Left ventricle myocardium superior (tissue), 1 donor: ENCODE results near the gene ITGA4. TPM values are rescaled to one million over a fixed set of nuclear protein-coding genes. Genes with fewer than 3 reads are reported as not detected.

ENCODE experiments used
- ATAC-seq: fragments of 200-7000 bp; cut with Tn5 transposase; one replicate; pipeline ENCODE4 v1.9.1; 2020; ENCODE audit warnings: mild to moderate bottlenecking, moderate library complexity
- DNase-seq: peaks from one replicate; pipeline ENCODE4 v3.0.0-alpha.2; 2020
- intact Hi-C: fragments of 100-400 bp; cut with micrococcal nuclease; formaldehyde crosslinking; loops from one replicate; pipeline ENCODE4 v1.11.0; 2022
- total RNA-seq: library from RNA; stranded (reverse); fragmentation: NEBNext Ultra II Directional; extraction: Animal tissue kit (Norgen Biotek cat#: 25700); gene quantifications from one replicate; pipeline ENCODE4 v1.2.1, GENCODE V29; 2021
- donor health status: DM: no; HTN: yes; CAD: no; lungs with severe emphysema.

The ITGA4 gene
- total RNA-seq, 1 donor from 2014 or later = 1.5 TPM

GRCh38 chr2:181456660-181457120, 496 bp upstream of the ITGA4 start:
- intact Hi-C loops = loop anchor here (5.0 kb wide), 1 partner anchor 349 kb away; no protein-coding TSS in a partner anchor

GRCh38 chr2:181457741-181458425, 697 bp downstream of the ITGA4 start:
- DNase-seq = peak; percentile 43

More at GRCh38 chr2:181456660-181457120, 496 bp upstream of the ITGA4 start:
- ATAC-seq (peak; percentile 81), DNase-seq (peak; percentile 61)

GRCh38 chr2:181458871-181459270, 1.7 kb downstream of the ITGA4 start:
- no peak for ATAC-seq
- DNase-seq = no peak
- intact Hi-C loops = loop anchor here (5.0 kb wide), 1 partner anchor 352 kb away; no protein-coding TSS in a partner anchor

More at GRCh38 chr2:181457741-181458425, 697 bp downstream of the ITGA4 start:
- peak; percentile 53 for ATAC-seq
- intact Hi-C loops = loop anchor here (5.0 kb wide), 1 partner anchor 351 kb away; no protein-coding TSS in a partner anchor

GRCh38 chr2:181459621-181460021, 2.4 kb downstream of the ITGA4 start:
- ATAC-seq = no peak
- intact Hi-C loops = loop anchor here (5.0 kb wide), 1 partner anchor 352 kb away; no protein-coding TSS in a partner anchor
- DNase-seq = no peak

- intact Hi-C loops = no loop called here
- no peak for DNase-seq
- ATAC-seq = no peak
Measured at GRCh38 chr2:181461056-181461997, 4.1 kb downstream of the ITGA4 start.

- intact Hi-C loops = no loop called here
- no peak for DNase-seq
- ATAC-seq = no peak
Measured at GRCh38 chr2:181462033-181462432, 4.8 kb downstream of the ITGA4 start.

GRCh38 chr2:181463588-181463987, 6.4 kb downstream of the ITGA4 start:
- ATAC-seq (no peak), DNase-seq (no peak)
- intact Hi-C loops = no loop called here

GRCh38 chr2:181464966-181465365, 7.8 kb downstream of the ITGA4 start:
- DNase-seq = no peak
- no peak for ATAC-seq
- intact Hi-C loops = loop anchor here (5.0 kb wide), 1 partner anchor 498 kb away; no protein-coding TSS in a partner anchor

GRCh38 chr2:181465676-181466375, 8.6 kb downstream of the ITGA4 start:
- DNase-seq (no peak), ATAC-seq (no peak)
- intact Hi-C loops = loop anchor here (5.0 kb wide), 1 partner anchor 499 kb away; no protein-coding TSS in a partner anchor

GRCh38 chr2:181466661-181467576, 9.7 kb downstream of the ITGA4 start:
- DNase-seq = peak; percentile 75
- intact Hi-C loops = loop anchor here (5.0 kb wide), 1 partner anchor 500 kb away; no protein-coding TSS in a partner anchor
- no peak for ATAC-seq

GRCh38 chr2:181467966-181468707, 11.0 kb downstream of the ITGA4 start:
- no peak for DNase-seq
- intact Hi-C loops = loop anchor here (5.0 kb wide), 1 partner anchor 501 kb away; no protein-coding TSS in a partner anchor
- peak; percentile 36 for ATAC-seq

- ATAC-seq (no peak), DNase-seq (no peak)
- intact Hi-C loops = loop anchor here (5.0 kb wide), 1 partner anchor 502 kb away; no protein-coding TSS in a partner anchor
Measured at GRCh38 chr2:181468811-181469210, 11.6 kb downstream of the ITGA4 start.

- ATAC-seq (no peak), DNase-seq (no peak)
- intact Hi-C loops = no loop called here
Measured at GRCh38 chr2:181471226-181471625, 14.0 kb downstream of the ITGA4 start.

GRCh38 chr2:181471783-181472182, 14.6 kb downstream of the ITGA4 start:
- ATAC-seq (peak; percentile 69), DNase-seq (no peak)
- intact Hi-C loops = no loop called here

- DNase-seq (no peak), ATAC-seq (no peak)
- intact Hi-C loops = no loop called here
Measured at GRCh38 chr2:181472990-181473389, 15.8 kb downstream of the ITGA4 start.

GRCh38 chr2:181474222-181474881, 17.2 kb downstream of the ITGA4 start:
- DNase-seq = no peak
- no peak for ATAC-seq
- intact Hi-C loops = no loop called here

GRCh38 chr2:181483211-181483610, 26.0 kb downstream of the ITGA4 start:
- no peak for ATAC-seq
- intact Hi-C loops = no loop called here
- DNase-seq = no peak
